HUES6 (cell line): Measurements from ENCODE around the gene MED9.

Experiments
- H3K27ac ChIP-seq: 2 replicates; pipeline ENCODE4 v1.7.0; 2013; ENCODE audit warnings: low read depth, mild to moderate bottlenecking, low read length, inconsistent platforms
- H3K27me3 ChIP-seq: 2 replicates; pipeline ENCODE4 v1.6.1; 2013; ENCODE audit warnings: low read length; ENCODE audit not compliant: control insufficient read depth, insufficient read depth
- H3K36me3 ChIP-seq: 2 replicates; pipeline ENCODE4 v1.6.1; 2013; ENCODE audit warnings: low read length; ENCODE audit not compliant: control insufficient read depth, insufficient read depth
- H3K4me1 ChIP-seq: 2 replicates; pipeline ENCODE4 v1.6.1; 2013; ENCODE audit warnings: low read length; ENCODE audit not compliant: control insufficient read depth, insufficient read depth
- H3K4me3 ChIP-seq: 2 replicates; pipeline ENCODE4 v1.5.1; 2013; ENCODE audit warnings: low read depth, low read length
- H3K9ac ChIP-seq: one replicate; pipeline ENCODE4 v1.6.1; 2013; ENCODE audit warnings: mild to moderate bottlenecking, low read length
- H3K9me3 ChIP-seq: 2 replicates; pipeline ENCODE4 v1.6.1; 2013; ENCODE audit warnings: low read depth, low read length; ENCODE audit not compliant: control insufficient read depth, insufficient read depth

MED9 gene

DNA sequence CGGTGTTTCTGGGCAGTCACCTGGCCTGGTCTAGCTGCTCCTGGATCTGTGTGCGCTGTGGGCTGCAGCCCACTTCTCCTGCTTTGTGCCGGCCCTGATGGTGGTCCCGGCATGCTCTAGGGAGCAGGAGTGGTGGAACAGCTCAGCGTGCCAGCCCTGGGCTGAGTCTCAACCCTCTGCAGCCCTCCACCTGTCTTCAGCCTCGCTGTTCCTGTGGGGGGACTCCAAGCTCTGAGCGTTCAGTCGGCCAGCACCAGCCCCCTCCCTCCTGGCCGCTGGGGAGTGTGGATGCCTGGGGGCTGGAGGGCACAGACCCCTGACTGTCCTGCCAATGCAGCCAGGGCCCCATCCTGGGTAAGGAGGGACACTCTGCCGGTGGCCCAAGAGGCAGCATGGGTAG, 43.1 kb downstream of the MED9 start:
- H3K27ac ChIP-seq = no peak overlapping the region
- no peaks in the 10 kb centered on the region for H3K27me3 ChIP-seq
- H3K9me3 ChIP-seq = peaks cover 3% of the 10 kb centered on the region; the same call in 1 of the 2 replicates
- H3K36me3 ChIP-seq = no peaks in the 10 kb centered on the region
- no peak overlapping the region for H3K9ac ChIP-seq
- H3K4me1 ChIP-seq = peaks cover 34% of the 10 kb centered on the region
- H3K4me3 ChIP-seq = no peak overlapping the region

DNA sequence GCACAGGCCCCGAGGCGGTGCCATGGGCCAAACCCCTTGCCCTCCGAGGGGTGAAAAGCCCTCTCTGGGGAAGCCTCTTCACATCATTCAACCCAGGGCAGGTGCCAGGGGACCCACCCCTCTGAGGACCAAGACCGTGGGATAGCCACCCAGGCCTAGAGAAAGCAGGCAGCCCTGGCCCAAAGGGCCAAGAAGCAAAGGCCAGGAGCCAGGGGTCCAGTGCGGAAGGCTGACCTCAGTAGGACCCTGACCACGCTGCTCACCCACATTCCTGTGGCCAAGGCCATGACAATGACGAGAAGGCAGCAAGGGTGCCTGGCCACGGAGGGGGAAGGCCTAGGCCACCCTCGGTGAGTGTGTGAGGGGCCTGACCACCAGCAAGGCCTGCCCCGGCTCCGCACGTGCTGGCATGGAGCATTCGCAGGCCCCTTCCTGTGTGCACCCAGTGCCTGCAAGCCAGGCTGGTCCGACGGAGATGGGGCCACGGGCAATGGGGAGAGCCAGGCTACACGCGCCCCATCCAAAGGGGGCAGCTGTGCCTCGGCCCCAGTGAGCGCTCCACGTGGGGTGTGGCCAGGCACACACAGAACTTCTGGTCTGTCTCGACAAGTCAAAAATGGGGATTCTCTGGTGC, 43.9 kb downstream of the MED9 start:
- Histone ChIP-seq H3K4me3 (no peak overlapping the region), H3K27ac (no peak overlapping the region), H3K36me3 (no peaks in the 10 kb centered on the region), H3K4me1 (peaks cover 26% of the 10 kb centered on the region), H3K27me3 (no peaks in the 10 kb centered on the region), H3K9me3 (peaks cover 3% of the 10 kb centered on the region; the same call in 1 of the 2 replicates), H3K9ac (no peak overlapping the region)

DNA sequence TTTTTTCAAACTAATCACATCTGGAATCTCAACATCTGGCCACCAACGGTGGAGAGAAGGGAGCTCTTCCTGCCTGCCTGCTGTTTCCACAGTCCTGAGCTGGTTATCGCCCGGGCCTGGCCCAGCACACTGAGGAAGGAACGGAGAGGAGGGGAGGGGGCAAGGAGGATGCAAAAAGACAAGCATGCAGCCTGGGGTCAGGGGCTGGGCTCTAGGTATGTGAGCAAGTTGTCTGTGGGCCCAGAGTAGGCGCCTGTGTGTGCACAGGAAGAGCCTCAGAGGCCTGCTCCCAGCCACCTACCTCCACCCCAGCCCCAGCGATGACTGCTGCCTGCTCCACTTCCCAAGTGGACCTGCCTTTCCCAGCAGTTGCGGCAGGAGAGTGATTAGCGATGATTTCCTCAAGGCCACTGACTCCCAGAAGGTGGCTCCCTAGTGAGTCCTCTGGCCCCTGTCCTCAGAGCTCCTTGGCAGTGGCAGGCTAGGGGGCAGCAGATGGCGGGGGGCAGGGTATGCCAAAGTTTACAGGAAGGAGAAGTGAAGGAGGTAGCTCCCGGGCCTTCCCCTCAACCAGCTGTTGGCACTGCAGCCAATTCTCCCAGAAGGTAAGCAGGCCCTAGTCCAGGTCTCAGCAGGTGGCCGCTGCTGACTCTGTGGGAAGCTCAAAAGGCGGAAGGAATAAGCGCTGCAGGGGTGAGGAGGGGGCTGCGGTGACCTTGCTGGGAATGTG, 46.4 kb downstream of the MED9 start:
- Histone ChIP-seq H3K36me3 (no peaks in the 10 kb centered on the region), H3K9me3 (peaks cover 3% of the 10 kb centered on the region; the same call in 1 of the 2 replicates), H3K27ac (peak overlapping the region; percentile 19; the same call in 1 of the 2 replicates), H3K4me3 (no peak overlapping the region), H3K4me1 (peaks cover 16% of the 10 kb centered on the region), H3K27me3 (no peaks in the 10 kb centered on the region), H3K9ac (no peak overlapping the region)

DNA sequence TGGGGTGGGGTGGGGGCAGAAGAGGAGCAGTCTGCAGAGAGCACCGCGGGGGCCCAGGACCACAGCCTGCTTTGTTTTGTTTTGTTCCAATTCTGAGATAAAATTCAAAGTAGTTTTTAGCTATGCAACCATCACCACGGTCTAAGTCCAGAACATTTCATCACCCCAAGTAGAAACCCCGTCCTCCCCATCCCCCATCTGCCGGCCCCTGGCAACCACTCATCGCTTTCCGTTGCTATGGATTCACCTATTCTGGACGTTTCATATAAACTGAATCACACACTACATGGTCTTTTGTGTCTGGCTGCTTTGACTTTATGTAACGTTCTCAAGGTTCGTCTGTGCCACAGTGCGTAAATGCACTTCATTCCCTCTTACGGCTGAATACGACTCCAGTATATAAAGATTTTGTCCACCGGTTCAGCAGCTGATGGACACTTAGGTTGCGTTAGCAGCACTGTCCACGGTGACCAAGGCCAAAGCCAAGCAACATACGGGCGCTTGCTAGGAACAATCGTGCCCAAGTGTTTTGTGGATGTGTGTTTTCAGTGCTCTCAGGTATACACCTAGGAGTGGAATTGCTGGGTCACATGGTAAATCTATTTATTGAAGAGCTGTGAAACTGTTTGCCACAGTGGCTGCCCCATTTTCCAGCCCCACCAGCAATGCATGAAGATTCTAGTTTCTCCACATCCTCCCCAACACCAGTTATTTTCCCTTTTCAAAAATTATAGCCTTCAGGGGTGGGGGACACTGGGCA, 47.1 kb downstream of the MED9 start:
- no peak overlapping the region for H3K4me3 ChIP-seq
- no peaks in the 10 kb centered on the region for H3K36me3 ChIP-seq
- no peaks in the 10 kb centered on the region for H3K27me3 ChIP-seq
- H3K27ac ChIP-seq = no peak overlapping the region
- H3K9me3 ChIP-seq = peaks cover 3% of the 10 kb centered on the region; the same call in 1 of the 2 replicates
- H3K4me1 ChIP-seq = peaks cover 16% of the 10 kb centered on the region
- H3K9ac ChIP-seq = no peak overlapping the region

DNA sequence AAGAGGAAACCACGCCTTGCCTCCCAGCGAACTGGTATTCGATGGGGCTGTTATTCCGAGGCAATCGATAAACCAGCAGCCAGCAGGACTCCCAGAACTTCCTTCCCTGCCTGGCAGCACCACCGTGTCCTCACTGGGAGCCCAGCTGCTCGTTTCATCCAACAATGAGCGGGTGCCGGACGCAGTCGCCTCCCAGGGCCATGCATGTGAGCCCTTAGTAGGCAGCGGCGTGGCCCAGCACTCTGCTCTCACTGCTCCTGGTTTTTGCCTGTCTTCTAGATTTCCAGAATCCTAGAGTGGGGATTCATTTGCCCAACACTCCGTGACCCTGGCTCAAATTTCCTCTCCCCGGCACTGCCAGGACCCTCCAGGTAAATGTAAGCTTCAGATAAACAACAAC, 48.5 kb downstream of the MED9 start:
- Histone ChIP-seq H3K27ac (no peak overlapping the region), H3K27me3 (no peaks in the 10 kb centered on the region), H3K9me3 (peaks cover 3% of the 10 kb centered on the region; the same call in 1 of the 2 replicates), H3K36me3 (no peaks in the 10 kb centered on the region), H3K9ac (no peak overlapping the region), H3K4me3 (no peak overlapping the region), H3K4me1 (peaks cover 16% of the 10 kb centered on the region)

DNA sequence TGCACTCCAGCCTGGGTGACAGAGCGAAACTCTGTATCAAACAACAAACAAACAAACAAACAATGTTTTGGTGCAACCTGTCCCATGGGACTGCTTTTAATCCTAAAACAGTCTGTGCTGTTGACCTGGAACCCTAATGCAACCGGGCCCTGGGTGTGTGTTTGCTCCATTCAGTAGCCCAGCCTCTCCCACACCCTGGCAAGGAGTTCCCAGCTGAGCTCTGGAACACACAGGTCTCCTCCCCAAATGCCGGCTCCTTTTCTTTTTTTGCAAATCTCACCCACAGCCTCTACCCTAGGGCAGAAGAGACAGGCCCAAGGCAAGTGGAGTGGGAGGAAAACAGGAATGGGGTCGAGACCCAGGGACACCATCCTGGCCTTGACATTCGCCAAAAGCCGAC, 49.2 kb downstream of the MED9 start:
- Histone ChIP-seq H3K27me3 (no peaks in the 10 kb centered on the region), H3K36me3 (no peaks in the 10 kb centered on the region)

DNA sequence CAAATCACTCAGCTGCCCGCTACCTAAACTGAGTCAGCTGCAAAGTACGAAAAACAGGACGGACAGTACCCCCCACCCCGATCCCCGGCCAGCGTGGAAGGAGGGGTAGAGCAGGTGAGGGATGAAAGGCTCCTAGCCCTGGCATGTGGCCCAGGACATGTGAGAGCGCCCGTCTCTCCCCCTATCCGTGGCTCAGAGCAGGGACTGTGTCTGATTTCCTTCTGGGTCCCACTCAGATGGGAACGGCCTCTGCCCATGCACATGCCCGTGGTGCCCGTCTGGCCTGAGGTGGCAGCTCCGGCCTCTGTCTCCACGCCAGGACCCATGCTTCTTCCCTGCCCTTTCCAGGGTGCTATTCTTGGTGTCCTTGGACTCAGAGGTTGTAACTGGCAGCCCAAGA, 49.6 kb downstream of the MED9 start:
- Histone ChIP-seq H3K4me3 (no peak overlapping the region), H3K27ac (no peak overlapping the region), H3K9ac (no peak overlapping the region), H3K36me3 (no peaks in the 10 kb centered on the region), H3K4me1 (peaks cover 16% of the 10 kb centered on the region), H3K27me3 (no peaks in the 10 kb centered on the region), H3K9me3 (peaks cover 3% of the 10 kb centered on the region; the same call in 1 of the 2 replicates)

More for the DNA sequence above, 49.2 kb downstream of the MED9 start:
- no peak overlapping the region for H3K9ac ChIP-seq
- peaks cover 16% of the 10 kb centered on the region for H3K4me1 ChIP-seq
- H3K9me3 ChIP-seq = peaks cover 3% of the 10 kb centered on the region; the same call in 1 of the 2 replicates
- no peak overlapping the region for H3K27ac ChIP-seq
- H3K4me3 ChIP-seq = no peak overlapping the region

DNA sequence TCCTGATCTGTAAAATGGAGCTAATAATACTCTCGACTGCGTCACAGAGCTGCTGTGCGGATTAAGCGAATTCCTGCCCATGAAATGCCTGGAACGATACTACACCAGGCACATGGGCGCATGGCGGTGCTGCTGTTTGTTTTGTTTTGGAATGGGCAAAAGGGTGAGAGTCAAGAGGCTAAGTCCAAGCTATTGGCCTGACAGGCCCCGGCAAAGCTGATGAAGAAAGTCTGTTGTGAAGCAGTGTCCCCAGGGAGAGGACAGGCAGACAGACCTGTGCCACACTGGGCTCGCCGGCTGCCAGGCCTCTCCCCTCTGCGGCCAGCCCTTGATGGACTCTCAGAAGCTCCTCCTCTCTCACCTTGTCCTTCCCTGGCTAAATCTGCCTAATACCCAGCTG, 50.7 kb downstream of the MED9 start:
- Histone ChIP-seq H3K9ac (no peak overlapping the region), H3K27ac (no peak overlapping the region), H3K9me3 (peaks cover 3% of the 10 kb centered on the region; the same call in 1 of the 2 replicates), H3K27me3 (no peaks in the 10 kb centered on the region), H3K4me3 (no peak overlapping the region), H3K36me3 (no peaks in the 10 kb centered on the region), H3K4me1 (peaks cover 10% of the 10 kb centered on the region)

DNA sequence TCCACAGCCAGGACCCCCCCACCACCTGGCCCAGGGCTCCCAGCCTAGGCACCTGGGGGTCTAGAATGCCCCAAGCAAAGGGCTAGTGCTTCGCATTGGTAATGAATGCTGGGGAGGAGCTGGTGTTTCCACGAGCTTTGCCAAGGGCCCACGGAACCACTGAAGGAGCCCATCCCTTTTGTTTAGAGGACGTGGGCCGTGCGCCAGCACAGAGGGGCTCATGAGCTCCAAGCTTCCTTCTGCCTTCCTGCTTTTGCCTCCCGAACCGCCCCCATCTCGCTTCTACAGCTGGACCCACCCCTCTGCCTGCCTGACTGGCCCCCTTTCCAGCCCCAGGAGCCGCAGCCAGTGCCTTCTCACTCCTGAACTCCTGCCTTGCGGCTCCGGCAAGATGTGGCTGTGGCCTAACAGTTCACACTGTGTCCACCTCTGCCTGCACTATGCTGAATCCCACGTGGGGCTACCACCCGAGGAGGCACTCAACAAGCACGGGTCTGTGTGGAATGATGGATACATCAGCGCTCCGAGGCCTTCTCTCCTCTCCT, 51.2 kb downstream of the MED9 start:
- no peaks in the 10 kb centered on the region for H3K36me3 ChIP-seq
- no peak overlapping the region for H3K27ac ChIP-seq
- H3K9ac ChIP-seq = no peak overlapping the region
- no peak overlapping the region for H3K4me3 ChIP-seq
- H3K27me3 ChIP-seq = no peaks in the 10 kb centered on the region
- peaks cover 5% of the 10 kb centered on the region for H3K4me1 ChIP-seq
- H3K9me3 ChIP-seq = peaks cover 3% of the 10 kb centered on the region; the same call in 1 of the 2 replicates

DNA sequence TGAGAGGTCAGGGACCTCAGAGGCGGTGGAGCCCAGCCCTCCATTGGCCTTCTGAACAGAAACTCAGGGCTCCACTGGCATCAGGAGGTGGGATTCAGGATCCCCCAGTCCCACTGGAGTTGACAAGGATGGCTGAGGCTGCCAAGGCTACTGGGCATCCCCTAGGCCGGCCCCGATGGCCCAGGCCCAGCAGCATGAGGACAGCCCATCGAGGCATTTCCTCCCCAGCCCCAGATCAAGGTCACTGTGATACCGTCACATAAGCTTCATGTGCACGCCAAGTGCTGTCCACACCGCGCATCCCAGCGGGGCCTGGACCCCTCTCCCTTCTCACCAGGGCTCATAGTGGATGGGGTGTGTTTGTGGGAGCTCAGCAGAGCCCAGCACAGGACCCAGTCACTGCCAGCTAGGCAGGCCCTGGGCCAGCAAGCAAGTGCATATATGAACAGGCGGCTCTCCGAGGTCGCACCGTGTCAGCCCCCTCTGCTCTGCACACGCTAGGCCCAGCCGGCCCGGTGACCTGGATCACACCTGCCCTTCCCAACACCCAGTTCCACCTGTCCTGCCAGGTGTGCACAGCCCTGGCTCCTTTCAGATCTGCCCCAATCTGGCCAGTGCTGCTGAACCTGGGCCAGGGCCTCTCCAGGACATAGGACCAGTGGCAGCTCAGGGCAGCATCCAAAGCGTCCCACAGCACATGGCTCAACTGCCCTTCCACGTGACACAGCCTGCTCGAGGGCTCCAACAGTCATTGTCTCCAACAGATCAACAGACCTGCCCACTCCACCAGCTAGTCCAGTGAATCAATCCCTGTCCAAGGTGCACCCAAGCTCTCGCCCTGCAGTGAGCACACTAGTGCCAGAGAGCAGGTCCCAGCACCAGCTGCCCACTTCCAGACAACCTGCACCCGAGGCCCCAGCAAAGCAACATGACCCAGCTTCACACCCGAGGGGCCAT, 52.2 kb downstream of the MED9 start:
- Histone ChIP-seq H3K9me3 (peaks cover 3% of the 10 kb centered on the region; the same call in 1 of the 2 replicates), H3K4me3 (no peak overlapping the region), H3K27ac (no peak overlapping the region), H3K36me3 (no peaks in the 10 kb centered on the region), H3K27me3 (no peaks in the 10 kb centered on the region), H3K4me1 (no peaks in the 10 kb centered on the region), H3K9ac (no peak overlapping the region)
